Measurements from ENCODE around the gene INKA2.

INKA2 gene

GRCh38 chr1:111733183-111733991, 5.8 kb downstream of the INKA2 start:
- Histone ChIP-seq H3K9ac (peak overlapping the region; percentile 62 to 83 (median 80)), H4K20me1 (no peaks in the 10 kb centered on the region; a peak in 3 of 22 replicates), H3K36me3 (no peaks in the 10 kb centered on the region; a peak in 2 of 22 replicates), H3K4me2 (peak overlapping the region; percentile 88 to 98 (median 95)), H3K27ac (peak overlapping the region; percentile 78 to 98 (median 94)), H3K4me3 (peak overlapping the region in 9 of 10 experiments; percentile 13 to 63 (median 49); a peak in 14 of 20 replicates), H3K27me3 (peaks cover 0 to 17% (median under 1%) of the 10 kb centered on the region in 11 experiments; a peak in 7 of 22 replicates), H3K4me1 (peaks cover 56 to 78% (median 69%) of the 10 kb centered on the region in 10 experiments), H3K9me3 (replicated peaks in 1 of 11) (no peaks in the 10 kb centered on the region)
- 0 out of 22 replicates have a peak, but pooled peaks of 1 of the 11 experiments have one; percentile 13 for TF ChIP-seq Cebpa-rat (IDR thresholded peaks at IDR 0.05)

GRCh38 chr1:111732718-111733117, 6.5 kb downstream of the INKA2 start:
- TF ChIP-seq Cebpa-rat (IDR thresholded peaks at IDR 0.05), result no peak
- Histone ChIP-seq H3K4me2 (peak overlapping the region; percentile 88 to 98 (median 95)), H4K20me1 (no peaks in the 10 kb centered on the region; a peak in 3 of 22 replicates), H3K27ac (peak overlapping the region; percentile 78 to 98 (median 94)), H3K36me3 (no peaks in the 10 kb centered on the region; a peak in 2 of 22 replicates), H3K4me3 (no peak overlapping the region), H3K9me3 (replicated peaks in 1 of 11) (no peaks in the 10 kb centered on the region), H3K9ac (peak overlapping the region; percentile 58 to 83 (median 78); a peak in 14 of 22 replicates), H3K4me1 (peaks cover 50 to 71% (median 62%) of the 10 kb centered on the region in 10 experiments), H3K27me3 (peaks cover 0 to 10% (median 0%) of the 10 kb centered on the region in 11 experiments; a peak in 2 of 22 replicates)

GRCh38 chr1:111731956-111732355, 7.2 kb downstream of the INKA2 start:
- Histone ChIP-seq H3K4me3 (no peak overlapping the region), H3K4me2 (peak overlapping the region in 9 of 11 experiments; percentile 11 to 98 (median 96); a peak in 13 of 22 replicates), H3K27ac (peak overlapping the region; percentile 9 to 98 (median 93); a peak in 14 of 22 replicates), H3K9ac (no peak overlapping the region; a peak in 1 of 22 replicates), H4K20me1 (peaks cover 0 to under 1% (median 0%) of the 10 kb centered on the region in 11 experiments; a peak in 2 of 22 replicates), H3K4me1 (peaks cover 42 to 64% (median 54%) of the 10 kb centered on the region in 10 experiments), H3K36me3 (peaks cover 0 to 8% (median 0%) of the 10 kb centered on the region in 11 experiments; a peak in 6 of 22 replicates), H3K27me3 (0 out of 22 replicates have a peak, but pooled peaks cover 0 to 4% (median 0%) of the 10 kb centered on the region in 11 experiments), H3K9me3 (replicated peaks in 1 of 11) (no peaks in the 10 kb centered on the region)
- TF ChIP-seq Cebpa-rat (IDR thresholded peaks at IDR 0.05), result no peak

- Histone ChIP-seq H3K4me3 (no peak overlapping the region), H3K4me1 (peaks cover 30 to 51% (median 42%) of the 10 kb centered on the region in 10 experiments), H3K27me3 (no peaks in the 10 kb centered on the region), H3K9me3 (replicated peaks in 1 of 11) (no peaks in the 10 kb centered on the region), H3K36me3 (peaks cover 0 to 16% (median 0%) of the 10 kb centered on the region in 11 experiments; a peak in 6 of 22 replicates), H3K27ac (no peak overlapping the region), H3K4me2 (no peak overlapping the region), H4K20me1 (peaks cover 0 to 5% (median 0%) of the 10 kb centered on the region in 11 experiments; a peak in 2 of 22 replicates), H3K9ac (no peak overlapping the region)
- no peak for TF ChIP-seq Cebpa-rat (IDR thresholded peaks at IDR 0.05)
These were observed 8.5 kb downstream of the INKA2 start for GRCh38 chr1:111730706-111731105.

GRCh38 chr1:111729946-111730681, 9.1 kb downstream of the INKA2 start:
- Histone ChIP-seq H3K27me3 (no peaks in the 10 kb centered on the region), H3K4me3 (no peak overlapping the region), H3K9ac (no peak overlapping the region), H3K4me1 (peaks cover 24 to 45% (median 36%) of the 10 kb centered on the region in 10 experiments), H3K4me2 (0 out of 22 replicates have a peak overlapping the region, but pooled peaks of 1 of the 11 experiments have one; percentile 2), H3K27ac (peak overlapping the region in 1 of 11 experiments; percentile 9; a peak in 1 of 22 replicates), H3K36me3 (peaks cover 0 to 16% (median 0%) of the 10 kb centered on the region in 11 experiments; a peak in 6 of 22 replicates), H3K9me3 (replicated peaks in 1 of 11) (no peaks in the 10 kb centered on the region), H4K20me1 (peaks cover 0 to 5% (median 0%) of the 10 kb centered on the region in 11 experiments; a peak in 2 of 22 replicates)
- no peak for TF ChIP-seq Cebpa-rat (IDR thresholded peaks at IDR 0.05)

GRCh38 chr1:111729271-111729921, 9.8 kb downstream of the INKA2 start:
- peak overlapping the region in 3 of 11 experiments; percentile 2 to 17 (median 8); a peak in 2 of 22 replicates for H3K4me2 ChIP-seq
- no peak for TF ChIP-seq Cebpa-rat (IDR thresholded peaks at IDR 0.05)
- H3K9ac ChIP-seq, result no peak overlapping the region
- peak overlapping the region in 1 of 11 experiments; percentile 9; a peak in 1 of 22 replicates for H3K27ac ChIP-seq
- peaks cover 19 to 38% (median 29%) of the 10 kb centered on the region in 10 experiments for H3K4me1 ChIP-seq
- peaks cover 0 to 16% (median 0%) of the 10 kb centered on the region in 11 experiments; a peak in 6 of 22 replicates for H3K36me3 ChIP-seq
- no peak overlapping the region for H3K4me3 ChIP-seq
- H4K20me1 ChIP-seq, result peaks cover 0 to 6% (median 0%) of the 10 kb centered on the region in 11 experiments; a peak in 2 of 22 replicates
- H3K27me3 ChIP-seq, result no peaks in the 10 kb centered on the region
- H3K9me3 ChIP-seq (replicated peaks in 1 of 11), result no peaks in the 10 kb centered on the region

- no peak overlapping the region for H3K4me3 ChIP-seq
- no peaks in the 10 kb centered on the region for H3K27me3 ChIP-seq
- H3K27ac ChIP-seq, result no peak overlapping the region
- H3K9ac ChIP-seq, result no peak overlapping the region
- H3K9me3 ChIP-seq (replicated peaks in 1 of 11), result no peaks in the 10 kb centered on the region
- peaks cover 0 to 17% (median 12%) of the 10 kb centered on the region in 10 experiments; a peak in 17 of 20 replicates for H3K4me1 ChIP-seq
- no peak overlapping the region for H3K4me2 ChIP-seq
- H3K36me3 ChIP-seq, result peaks cover 0 to 16% (median 0%) of the 10 kb centered on the region in 11 experiments; a peak in 6 of 22 replicates
- no peak for TF ChIP-seq Cebpa-rat (IDR thresholded peaks at IDR 0.05)
- H4K20me1 ChIP-seq, result peaks cover 0 to 6% (median 0%) of the 10 kb centered on the region in 11 experiments; a peak in 3 of 22 replicates
These were observed 12.1 kb downstream of the INKA2 start for GRCh38 chr1:111727056-111727455.

- TF ChIP-seq Cebpa-rat (IDR thresholded peaks at IDR 0.05), result no peak
- no peaks in the 10 kb centered on the region for H3K27me3 ChIP-seq
- H3K27ac ChIP-seq, result no peak overlapping the region
- no peak overlapping the region for H3K4me2 ChIP-seq
- H3K4me3 ChIP-seq, result no peak overlapping the region
- H3K9me3 ChIP-seq (replicated peaks in 1 of 11), result no peaks in the 10 kb centered on the region
- no peak overlapping the region; a peak in 2 of 22 replicates for H3K9ac ChIP-seq
- H3K4me1 ChIP-seq, result peaks cover 0 to 29% (median 18%) of the 10 kb centered on the region in 10 experiments; a peak in 15 of 20 replicates
- H3K36me3 ChIP-seq, result peaks cover 0 to 16% (median 0%) of the 10 kb centered on the region in 11 experiments; a peak in 6 of 22 replicates
- peaks cover 0 to 6% (median 0%) of the 10 kb centered on the region in 11 experiments; a peak in 3 of 22 replicates for H4K20me1 ChIP-seq
These were observed 14.0 kb downstream of the INKA2 start for GRCh38 chr1:111725192-111725591.

Data from BLaER1 treated with 17β-estradiol and CSF1 and Interleukin-3, amounts not matched to agents 10 nM and 100 nM (cell line).